T-helper 22 cell (primary cell): ENCODE measurements around the gene PGLYRP1.

ENCODE experiments used
- DNase-seq: peaks from one replicate; pipeline ENCODE4 v3.0.0-alpha.2; 2020; ENCODE audit warnings: low read depth

The PGLYRP1 gene, protein sequence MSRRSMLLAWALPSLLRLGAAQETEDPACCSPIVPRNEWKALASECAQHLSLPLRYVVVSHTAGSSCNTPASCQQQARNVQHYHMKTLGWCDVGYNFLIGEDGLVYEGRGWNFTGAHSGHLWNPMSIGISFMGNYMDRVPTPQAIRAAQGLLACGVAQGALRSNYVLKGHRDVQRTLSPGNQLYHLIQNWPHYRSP

DNA sequence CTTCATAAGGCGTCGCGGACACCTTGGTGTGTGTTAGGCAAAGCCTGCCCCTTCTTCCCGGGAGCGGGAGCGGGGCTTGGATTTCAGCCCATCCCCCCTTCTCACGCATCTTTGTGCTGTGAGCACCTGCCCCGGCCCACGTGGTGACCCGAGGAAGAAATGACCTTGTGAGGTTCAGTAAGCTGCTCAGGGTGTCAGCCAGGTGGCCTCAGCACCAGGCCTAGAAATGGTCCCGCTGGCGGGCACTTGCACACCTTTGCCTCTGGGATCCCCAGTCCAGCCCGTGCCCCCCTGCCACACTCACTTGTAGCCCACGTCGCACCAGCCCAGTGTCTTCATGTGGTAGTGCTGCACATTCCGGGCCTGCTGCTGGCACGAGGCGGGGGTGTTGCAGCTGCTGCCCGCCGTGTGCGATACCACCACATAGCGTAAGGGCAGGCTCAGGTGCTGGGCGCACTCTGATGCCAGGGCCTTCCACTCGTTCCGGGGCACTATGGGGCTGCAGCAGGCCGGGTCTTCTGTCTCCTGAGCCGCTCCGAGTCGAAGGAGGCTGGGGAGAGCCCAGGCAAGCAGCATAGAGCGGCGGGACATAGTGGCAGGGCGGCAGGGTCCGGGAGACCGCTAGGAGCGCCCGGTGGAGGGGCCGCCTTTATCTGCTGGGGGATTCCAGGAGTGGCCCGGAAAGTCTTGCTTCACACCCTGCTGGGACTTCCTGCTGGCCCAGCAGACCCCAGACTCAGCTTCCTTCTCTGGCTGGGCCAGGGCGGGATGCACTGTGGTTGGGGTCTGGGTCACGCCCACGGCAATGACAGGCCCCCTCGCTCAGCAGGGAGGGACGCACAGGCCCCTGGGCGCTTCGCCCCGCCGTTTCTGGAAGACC is at the start of gene PGLYRP1:
Gene PGLYRP1, minus strand, starts transcription at position 623 of the 880 bp plus-strand sequence. Its CDS starts 32 bp downstream, at position 591.
- DNase-seq = no peak

DNA sequence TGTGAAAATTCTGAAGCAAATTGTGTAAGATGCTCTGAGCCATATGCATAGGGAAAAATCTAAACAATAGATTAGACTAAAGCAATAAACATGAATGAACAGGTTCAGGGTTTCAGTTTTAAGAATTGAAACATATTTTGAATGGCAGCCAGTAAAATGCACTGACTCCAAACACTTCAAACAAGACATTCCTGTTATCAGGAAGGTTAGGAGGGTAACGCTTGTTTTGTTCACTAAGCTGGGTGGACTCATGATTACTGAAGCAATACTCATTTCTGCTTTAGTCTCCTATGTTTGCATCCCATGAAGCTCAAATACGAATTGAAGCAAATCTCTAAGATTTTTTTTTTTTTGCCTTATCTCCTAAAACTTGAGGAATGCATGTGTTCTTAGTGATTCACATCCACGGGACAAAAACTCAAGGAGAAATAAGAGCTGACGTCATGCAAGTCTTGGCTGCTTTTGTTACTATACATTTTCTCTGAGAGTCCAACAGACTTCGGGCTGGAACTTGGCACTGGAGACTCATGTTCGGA is 47.0 kb upstream of the PGLYRP1 start:
- no peak for DNase-seq

DNA sequence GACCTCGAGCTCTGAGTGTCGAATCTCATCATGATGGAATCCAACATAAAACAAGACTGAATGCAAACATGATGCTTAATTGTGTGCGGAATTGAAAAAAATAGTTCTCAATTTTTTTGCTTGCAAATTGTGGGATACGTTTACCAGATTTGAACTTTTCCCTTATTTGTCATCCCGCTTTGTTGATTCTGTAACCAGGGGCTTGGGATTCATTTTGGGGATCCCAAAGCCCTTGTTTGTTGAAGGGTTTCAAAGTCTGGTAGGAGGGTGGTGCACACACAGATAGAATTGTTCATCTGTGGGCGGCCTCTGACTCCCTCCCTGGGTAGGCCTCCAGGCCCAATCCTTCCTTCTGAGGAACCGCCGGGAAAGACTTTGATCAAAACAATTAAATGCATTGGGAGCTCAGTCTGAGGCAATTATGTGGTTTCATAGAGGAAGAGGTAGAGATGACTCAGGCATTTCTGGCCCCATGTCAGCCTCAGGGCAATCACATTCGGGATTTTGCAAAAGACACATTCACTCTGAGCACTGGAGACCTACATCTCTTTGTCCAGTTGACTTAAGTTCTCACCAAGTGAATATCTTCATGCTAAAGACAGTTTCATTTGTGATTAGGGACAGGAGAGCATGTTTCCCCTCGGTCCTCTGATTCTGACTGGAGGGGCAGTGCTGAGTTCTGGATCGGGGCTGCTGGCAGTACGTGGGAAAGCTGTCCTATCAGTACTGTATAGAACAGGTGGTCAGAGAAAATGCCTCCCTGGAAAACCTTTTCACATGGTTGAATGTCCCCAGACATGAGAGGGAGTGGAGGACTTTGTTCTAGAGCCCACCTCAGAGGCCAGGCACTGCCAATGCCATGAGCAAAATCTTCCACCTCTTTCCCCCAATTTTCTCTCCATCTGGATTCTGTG is 45.7 kb upstream of the PGLYRP1 start:
- DNase-seq = no peak

DNA sequence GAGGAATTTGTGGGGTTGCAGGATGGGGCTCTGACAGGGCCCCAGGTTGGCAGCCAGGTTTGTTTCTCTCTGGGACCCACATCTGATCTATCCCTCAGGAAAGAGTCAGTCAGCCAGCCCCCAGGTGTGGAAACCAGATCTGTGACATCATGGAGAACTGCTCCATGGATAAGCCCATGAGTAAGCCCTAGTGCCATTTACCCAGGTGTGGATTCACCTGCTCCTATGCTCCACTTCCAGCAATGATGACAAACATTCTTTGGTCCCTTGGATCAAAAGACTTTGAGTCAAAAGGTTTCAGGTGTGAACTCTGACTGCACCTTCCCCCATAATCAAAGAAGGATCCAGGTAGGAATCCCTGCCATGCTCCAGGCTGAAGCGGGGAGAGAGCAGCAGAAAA is 44.8 kb upstream of the PGLYRP1 start:
- no peak for DNase-seq

DNA sequence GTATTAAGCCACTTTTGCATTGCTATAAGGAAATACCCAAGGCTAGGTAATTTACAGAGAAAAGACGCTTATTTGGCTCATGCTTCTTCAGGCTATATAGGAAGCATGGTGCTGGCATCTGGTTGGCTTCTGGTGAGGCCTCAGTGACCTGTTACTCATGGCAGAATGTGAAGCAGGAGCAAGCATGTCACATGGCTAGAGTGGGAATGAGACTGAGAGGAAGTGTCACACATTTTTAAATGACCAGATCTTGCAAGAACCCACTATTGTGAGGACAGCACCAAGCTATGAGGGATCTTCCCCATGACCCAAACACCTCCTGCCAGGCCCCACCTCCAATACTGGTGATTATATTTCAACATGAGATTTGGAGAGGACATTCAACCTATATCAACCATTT is 43.6 kb upstream of the PGLYRP1 start:
- no peak for DNase-seq

DNA sequence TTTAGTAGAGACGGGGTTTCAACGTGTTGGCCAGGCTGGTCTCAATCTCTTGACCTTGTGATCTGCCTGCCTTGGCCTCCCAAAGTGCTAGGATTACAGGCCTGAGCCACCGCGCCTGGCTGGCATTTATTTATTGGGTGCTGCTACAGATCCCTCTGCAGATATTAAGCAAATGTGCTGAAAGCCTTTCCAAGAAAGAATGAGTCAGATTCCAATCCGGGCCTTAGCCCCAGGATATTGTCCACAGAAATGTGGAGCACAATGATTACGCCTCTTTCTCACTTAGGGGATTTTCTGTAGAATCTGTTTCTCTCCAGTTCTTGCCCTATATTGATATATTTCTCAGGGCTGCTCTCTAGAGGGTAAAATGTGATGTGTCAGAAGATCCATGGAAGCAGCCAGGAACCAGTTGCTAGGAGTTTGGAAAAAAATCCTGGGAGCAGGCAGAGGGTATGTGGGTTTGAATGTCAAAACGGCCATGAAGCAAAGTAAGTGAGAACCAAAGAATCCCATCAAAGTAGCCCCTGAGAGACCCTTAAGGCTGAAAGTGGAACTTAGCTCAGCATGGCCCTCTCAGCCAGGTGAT is 42.7 kb upstream of the PGLYRP1 start:
- DNase-seq = no peak

DNA sequence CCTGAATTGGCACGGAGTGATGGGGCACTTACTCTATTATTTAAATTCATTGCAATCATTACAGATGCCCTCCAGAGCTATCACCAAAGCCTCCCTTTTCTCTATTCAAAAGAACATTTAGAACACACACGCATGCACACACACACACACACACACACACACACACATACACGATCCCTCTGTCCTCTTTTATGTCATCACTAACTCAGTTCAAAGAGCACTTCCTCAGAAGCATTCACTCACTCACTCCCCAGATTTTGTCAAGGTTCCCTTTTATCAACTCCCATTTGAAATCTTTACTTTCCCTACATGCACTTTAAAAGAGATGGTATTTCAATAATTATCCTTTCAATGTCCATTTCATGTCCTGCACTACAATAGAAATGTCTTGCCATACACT is 40.3 kb upstream of the PGLYRP1 start:
- DNase-seq = no peak

DNA sequence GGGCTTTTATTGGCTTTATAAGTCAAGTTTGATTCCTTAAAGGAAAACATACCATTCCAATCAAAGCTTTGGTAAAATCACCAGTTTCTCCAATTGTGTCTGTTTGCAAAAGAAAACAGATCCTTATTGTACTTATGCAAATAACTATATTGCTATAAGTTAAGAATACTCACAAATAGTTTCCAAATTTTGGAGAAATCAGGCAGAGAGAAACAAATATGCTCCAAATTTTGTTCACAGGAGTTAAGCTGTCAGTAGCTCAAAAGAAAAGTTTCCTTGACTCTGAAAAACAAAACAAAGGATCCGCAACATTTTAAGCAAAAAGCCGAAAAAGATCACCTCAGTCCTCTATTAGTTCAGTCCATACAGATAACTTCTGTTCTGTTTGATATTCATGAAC is 37.2 kb upstream of the PGLYRP1 start:
- DNase-seq = no peak

DNA sequence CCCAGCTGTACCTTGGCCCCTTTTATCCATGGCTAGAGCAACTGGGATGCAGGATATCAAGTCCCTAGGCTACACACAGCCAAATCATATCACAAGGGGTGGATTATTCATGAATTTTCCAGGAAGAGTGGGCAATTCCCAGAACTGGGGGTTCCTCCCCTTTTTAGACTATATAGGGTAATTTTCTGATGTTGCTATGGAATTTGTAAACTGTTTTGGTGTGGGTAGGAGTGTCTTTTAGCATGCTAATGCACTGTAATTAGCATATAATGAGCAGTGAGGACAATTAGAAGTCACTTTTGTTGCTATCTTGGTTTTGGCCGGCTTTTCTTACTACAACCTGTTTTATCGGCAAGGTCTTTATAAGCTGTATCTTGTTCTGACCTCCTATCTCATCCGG is 35.9 kb upstream of the PGLYRP1 start:
- no peak for DNase-seq

DNA sequence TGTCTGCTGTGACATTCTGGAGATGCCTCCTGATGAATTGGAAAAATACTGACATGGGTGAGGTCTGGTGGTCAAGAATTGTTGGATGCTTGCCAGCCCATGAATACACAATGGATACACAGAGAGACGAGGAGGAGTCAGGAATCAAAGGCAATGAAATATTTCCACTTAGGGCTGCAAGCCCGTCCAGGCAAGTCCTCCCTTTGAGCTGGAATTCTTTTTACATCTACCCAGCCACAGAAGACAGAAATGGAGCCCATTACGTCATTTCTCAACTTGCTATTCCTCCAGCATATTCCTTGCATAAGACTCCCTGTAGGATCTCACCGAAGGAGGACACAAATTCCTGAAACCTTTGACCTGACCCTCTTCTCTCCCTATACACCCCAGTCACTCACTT is 33.7 kb upstream of the PGLYRP1 start:
- DNase-seq = no peak

DNA sequence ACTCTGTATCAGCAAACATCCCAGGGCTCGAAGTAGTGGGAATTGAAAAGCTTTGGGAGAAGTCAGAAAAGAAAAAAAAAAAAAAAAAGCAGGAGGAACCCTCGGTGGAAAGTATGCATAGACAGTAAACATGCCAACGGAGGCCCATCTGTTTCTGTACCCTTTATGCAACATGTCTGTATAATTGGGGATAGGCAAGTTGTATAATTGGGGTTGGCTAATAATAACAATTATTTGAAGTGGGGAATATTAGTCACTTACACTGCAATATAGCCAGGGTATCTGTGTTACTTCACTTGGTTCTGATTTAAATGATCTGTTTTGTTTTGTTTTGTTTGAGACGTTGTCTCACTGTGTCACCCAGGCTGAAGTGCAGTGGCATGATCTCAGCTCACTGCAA is 30.0 kb upstream of the PGLYRP1 start:
- no peak for DNase-seq

DNA sequence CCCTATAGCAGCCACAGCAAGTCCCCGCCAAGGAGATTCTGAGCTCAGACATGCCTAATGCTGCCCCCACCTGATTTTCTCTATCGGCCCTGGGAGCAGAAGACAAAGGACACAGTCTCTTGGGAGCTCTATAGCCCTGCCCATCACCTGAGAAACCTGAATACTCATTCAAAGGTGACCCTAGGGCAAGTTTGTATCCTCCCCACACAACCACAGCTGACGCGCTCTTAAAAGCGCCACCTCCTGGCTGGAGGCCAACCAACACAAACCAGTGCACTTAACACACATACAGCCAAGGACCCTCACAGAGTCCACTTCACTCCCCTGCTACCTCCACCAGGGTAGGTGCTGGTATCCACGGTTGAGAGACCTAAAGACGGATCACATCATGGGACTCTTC is 26.7 kb upstream of the PGLYRP1 start:
- DNase-seq = no peak

DNA sequence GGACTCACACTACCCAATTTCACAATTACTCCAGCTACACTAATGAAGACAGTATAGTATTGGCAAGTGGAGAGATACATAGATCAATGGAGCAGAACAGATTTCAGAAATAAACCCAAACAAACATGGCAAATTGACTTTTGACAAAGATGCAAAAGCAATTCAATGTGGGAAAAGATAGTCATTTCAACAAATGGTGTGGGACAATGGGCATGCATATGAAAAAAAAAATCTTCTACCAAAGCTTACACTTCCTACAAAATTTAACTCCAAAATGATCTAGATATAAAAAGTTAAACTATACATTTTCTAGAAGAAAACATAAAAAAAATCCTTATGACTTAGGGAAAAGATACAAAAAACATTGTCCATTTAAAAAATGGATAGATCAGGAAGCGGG is 20.7 kb upstream of the PGLYRP1 start:
- DNase-seq = no peak

DNA sequence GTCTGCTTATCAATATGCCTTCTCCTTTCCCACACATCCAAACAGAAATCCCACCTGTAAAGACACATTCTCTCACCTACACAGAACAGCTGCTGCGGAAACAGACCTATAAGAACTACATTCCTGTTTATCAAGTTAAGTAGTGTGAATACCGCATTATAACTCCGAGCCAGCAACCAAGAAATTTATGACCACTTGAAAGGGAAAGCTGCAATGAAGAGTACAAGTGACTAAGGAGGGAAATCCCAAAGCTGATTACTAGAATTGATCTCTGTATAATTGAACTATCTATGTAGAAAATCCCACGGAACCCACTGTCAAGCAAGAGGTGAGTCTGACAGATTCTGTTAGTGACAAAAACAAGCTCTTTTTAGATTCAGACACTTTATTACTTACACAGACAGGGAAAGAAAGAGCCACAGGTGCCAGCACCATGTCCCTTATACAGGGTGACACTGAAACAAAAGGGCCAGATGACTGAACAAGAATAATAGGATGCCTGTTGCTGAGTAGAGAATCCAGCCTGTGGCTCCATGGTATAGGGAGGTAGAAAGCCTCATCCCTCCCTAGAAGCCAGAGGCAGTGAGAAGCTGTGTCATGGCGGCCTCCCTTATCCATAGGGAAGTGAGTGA is 19.5 kb upstream of the PGLYRP1 start:
- no peak for DNase-seq

DNA sequence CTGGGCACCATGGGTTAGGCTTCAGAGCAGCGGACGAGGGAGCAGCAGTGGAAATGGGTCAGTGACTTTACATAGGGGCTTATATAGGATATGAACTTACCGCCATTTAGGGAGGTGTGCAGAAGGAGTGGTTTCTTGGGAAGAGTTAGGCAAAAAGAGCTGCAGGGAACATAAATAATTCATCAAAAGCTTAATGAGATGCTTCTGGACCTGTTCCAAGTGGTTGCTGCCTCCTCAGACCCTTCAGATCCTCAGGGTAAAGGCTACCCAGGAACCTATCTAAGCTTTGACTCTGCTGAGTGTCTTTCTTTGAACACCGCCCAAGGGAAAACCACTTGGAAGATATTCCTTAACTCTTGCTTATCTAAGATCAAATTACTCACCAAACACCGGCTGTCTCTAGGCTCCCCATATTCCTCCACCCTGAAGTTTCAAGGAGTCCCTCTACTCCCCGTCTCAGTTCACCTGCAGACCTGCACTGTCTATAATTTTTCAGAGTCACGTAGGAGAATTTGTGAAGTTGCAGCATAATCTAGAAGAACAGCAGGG is 18.2 kb upstream of the PGLYRP1 start, which contains the start of gene IGFL4:
Gene IGFL4, minus strand, starts transcription at position 51 of the 549 bp plus-strand sequence. Its CDS starts 40 bp downstream, at position 11.
- no peak for DNase-seq

DNA sequence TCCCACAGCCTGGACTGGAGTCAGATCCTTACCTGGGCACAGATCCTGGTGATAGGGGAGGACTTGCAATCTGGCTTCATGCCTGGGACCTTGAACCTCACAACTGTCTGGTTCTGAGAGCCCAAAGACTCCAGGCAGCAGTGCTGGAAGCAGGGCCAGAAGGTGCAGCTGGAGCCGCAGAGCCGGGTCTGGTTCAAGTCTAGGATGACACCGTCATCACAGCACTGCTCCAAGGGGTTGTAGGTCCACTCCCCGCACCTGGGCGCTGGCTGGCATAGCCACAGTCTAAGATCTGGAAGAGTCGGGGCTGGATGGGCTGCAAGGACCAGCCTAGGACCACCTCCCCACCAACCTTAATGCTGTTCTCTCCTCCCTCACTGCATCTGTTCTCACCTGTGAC is 17.3 kb upstream of the PGLYRP1 start:
- DNase-seq = no peak

DNA sequence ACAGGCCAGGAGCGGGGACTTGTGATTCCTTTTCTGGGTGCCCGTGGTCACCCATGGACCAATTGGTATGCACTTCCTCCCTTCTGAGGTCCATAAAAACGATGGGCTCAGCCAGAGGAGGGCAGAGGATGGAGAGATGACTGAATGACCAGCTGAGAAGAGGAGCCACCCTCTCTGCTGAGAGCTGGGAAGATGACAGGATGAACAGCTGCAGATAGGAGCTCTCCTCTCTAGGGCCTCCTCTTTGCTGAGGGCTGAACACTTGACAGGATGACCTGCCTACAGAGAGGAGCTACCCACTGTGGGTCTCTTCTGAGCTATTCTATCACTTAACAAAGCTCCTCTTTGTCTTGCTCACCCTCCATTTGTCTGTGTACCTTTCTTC is 13.9 kb upstream of the PGLYRP1 start:
- no peak for DNase-seq

DNA sequence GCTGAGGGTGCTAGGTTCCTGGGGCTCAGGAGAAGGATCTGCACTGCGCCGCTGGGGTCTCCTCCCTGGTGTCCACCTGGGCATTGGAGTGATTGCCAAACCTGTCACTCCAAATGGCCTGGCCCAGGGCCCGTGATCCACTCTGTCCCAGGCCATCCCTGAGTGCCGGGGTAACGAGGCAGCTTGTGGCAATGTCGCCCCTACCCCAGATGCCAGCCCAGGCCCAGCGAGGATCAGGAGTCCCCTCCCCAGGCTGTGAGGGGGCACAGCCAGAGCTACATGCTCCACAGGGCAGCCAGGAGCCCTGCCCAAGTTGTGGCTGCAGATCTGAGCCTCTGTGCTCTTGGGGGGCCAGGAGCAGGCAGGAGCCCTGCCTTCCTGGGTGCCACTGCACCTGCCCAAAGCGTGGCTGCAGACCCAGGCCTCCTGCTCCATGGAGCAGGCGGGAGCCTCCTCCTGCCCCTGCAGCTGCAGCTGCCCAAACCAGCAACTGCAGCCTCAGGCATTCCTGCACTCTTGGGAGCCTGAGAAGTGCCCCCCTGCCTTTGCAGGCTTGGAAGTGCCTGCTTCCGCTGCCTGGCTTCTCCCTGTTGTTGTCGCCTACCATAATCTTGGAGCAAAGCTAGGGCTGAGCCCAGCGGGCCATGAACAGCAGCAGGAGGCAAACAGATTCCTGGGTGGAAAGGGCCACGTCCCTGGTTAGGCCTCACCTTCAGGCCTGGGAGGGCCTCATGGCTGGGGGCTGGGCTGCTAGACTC is 13.3 kb upstream of the PGLYRP1 start:
- DNase-seq = no peak

DNA sequence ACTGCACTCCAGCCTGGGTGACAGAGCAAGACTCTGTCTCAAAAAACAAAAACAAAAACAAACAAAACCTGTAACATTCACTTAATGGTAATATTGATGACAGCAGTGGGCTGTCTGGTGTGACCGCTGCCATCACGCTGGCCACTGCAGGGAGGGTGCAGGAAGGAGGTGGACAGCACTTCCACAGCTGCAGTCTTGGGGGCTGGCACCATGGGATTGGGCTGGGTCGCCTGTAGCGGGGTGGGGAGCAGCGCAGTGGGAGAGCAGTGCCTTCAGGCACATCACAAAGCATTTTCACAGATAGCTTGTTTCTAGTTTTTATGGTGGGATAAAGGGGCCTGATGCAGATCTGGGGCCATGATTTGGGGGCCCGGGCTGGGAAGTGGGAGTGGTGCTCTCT is 12.7 kb upstream of the PGLYRP1 start:
- no peak for DNase-seq

DNA sequence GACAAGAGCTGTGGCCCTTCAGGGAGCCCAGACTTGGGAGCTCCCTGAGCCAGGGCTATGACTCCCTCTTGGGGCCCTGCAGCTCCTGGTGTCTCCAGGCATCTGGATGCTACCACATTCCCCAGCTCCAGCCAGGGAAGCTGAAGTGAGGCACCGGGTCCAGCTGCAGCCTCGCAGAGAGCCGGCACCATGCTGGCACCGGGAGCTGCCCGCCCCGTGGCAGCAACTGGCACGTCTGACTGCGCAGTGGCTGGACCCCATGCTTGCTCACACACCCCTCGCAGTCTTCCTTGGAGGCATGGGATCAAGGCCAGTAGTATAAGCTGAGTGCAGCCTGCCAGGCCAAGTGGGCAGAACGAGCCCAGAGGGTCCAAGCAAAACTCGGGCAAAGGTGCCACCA is 10.5 kb upstream of the PGLYRP1 start:
- DNase-seq = no peak
